ENCODE results near the gene PLA2G2D. TPM values are rescaled to one million over a fixed set of nuclear protein-coding genes. Genes with fewer than 3 reads are reported as not detected.

Gene PLA2G2D
- total RNA-seq, 1 experiment from 2014 or later: not detected

- H3K23ac ChIP-seq (ENCODE audit: insufficient read length, low read depth, low read length): no peak overlapping the region
- WGBS (ENCODE audit: extremely low coverage, insufficient read length, low lambda C conversion rate): no CpG with 5 or more reads among the region's 5 CpGs
- no peak overlapping the region for H4K8ac ChIP-seq (replicated peaks; ENCODE audit: insufficient read length, low read depth, low read length)
Observed at GRCh38 chr1:20076223-20076622, 43.1 kb downstream of the PLA2G2D start.

More at GRCh38 chr1:20076223-20076622, 43.1 kb downstream of the PLA2G2D start:
- TF ChIP-seq CTCF (conservative IDR thresholded peaks at IDR 0.05): no peak
- H3K9ac ChIP-seq (ENCODE audit: extremely low read depth, insufficient read length, low read length): no peak overlapping the region
- H3T11ph ChIP-seq (ENCODE audit: low read length): no peak overlapping the region
- H3K56ac ChIP-seq (ENCODE audit: insufficient read length, low read depth, low read length): no peak overlapping the region
- Mint-ChIP-seq H3K4me3 (no peak overlapping the region), H3K4me1 (peaks cover 6 to 14% of the 10 kb centered on the region in 2 experiments), H3K36me3 (ENCODE audit: insufficient read depth in 1 of 3, low read depth in 3 of 3) (no peaks in the 10 kb centered on the region), H3K27me3 (ENCODE audit: low read depth) (peaks cover 5% of the 10 kb centered on the region), H3K27ac (no peak overlapping the region), H3K9me3 (no peaks in the 10 kb centered on the region)
- no peaks in the 10 kb centered on the region for H3K4me1 ChIP-seq (ENCODE audit: insufficient read depth, low read length)
- H3K27me3 ChIP-seq (ENCODE audit: insufficient read depth, low read length): no peaks in the 10 kb centered on the region
- H4K5ac ChIP-seq (ENCODE audit: insufficient read length, low read depth, low read length): no peak overlapping the region
- no peaks in the 10 kb centered on the region for H3K9me3 ChIP-seq (ENCODE audit: control insufficient read depth, low read depth, low read length)
- no peak for DNase-seq
- no peak overlapping the region for H2BK5ac ChIP-seq (ENCODE audit: insufficient read length, low read length)
- no peaks in the 10 kb centered on the region for H3K23me2 ChIP-seq (ENCODE audit: insufficient read length, low read depth, low read length, poor library complexity, severe bottlenecking)
- H2BK15ac ChIP-seq (ENCODE audit: low read depth, low read length): no peak overlapping the region
- no peak overlapping the region for H2AK5ac ChIP-seq (ENCODE audit: insufficient read length, low read length)
- H2BK12ac ChIP-seq (ENCODE audit: insufficient read length, low read depth, low read length): no peak overlapping the region
- no peak overlapping the region for H2BK20ac ChIP-seq (ENCODE audit: low read depth, low read length, poor library complexity, severe bottlenecking)
- no peak overlapping the region for H3K14ac ChIP-seq (ENCODE audit: insufficient read depth, low read length)
- H2BK120ac ChIP-seq (ENCODE audit: low read depth, low read length, poor library complexity, severe bottlenecking): no peak overlapping the region
- H3K79me2 ChIP-seq (ENCODE audit: insufficient read depth, low read length): no peaks in the 10 kb centered on the region
- H4K20me1 ChIP-seq (ENCODE audit: control insufficient read depth, insufficient read depth, insufficient read length): no peaks in the 10 kb centered on the region
- H4K91ac ChIP-seq (ENCODE audit: insufficient read length, low read depth, low read length): no peak overlapping the region
- no peaks in the 10 kb centered on the region for H3K79me1 ChIP-seq (ENCODE audit: insufficient read depth, low read depth, low read length, poor library complexity, severe bottlenecking)
- no peak overlapping the region for H3K27ac ChIP-seq (ENCODE audit: insufficient read length, low read depth, low read length)
- no peak overlapping the region for H2AFZ ChIP-seq (ENCODE audit: low read length)
- no peak overlapping the region for H3K4ac ChIP-seq (ENCODE audit: low read depth, low read length)
- H3K18ac ChIP-seq (ENCODE audit: insufficient read length, low read depth, low read length): no peak overlapping the region
- no peak overlapping the region for H3K4me2 ChIP-seq (ENCODE audit: insufficient read depth, insufficient read length, low read length)

Measured in H9 (cell line).